Measurements from ENCODE around the gene DCN.

Gene DCN

DNA sequence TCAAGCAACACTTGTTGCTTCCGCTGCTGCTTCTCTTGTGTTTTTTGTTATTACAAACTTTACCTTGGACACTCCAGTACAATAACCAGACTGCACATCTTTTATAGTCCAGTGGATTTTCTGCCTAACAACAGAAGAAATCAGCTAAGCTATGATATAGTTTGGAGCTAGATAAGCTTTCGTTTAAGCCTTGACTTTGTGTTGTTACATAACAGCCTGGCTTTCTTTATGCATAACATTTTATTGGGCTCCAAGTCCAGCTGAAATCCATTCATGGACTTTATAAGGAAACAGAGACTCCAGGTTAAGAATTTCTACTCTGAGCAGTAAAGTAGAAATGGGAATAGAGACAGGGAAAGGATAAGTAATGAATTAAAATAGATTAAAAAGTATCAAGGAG lies 3.5 kb upstream of the DCN start:
- DNase-seq (ENCODE audit: low read depth in 2 of 2) = no peak

DNA sequence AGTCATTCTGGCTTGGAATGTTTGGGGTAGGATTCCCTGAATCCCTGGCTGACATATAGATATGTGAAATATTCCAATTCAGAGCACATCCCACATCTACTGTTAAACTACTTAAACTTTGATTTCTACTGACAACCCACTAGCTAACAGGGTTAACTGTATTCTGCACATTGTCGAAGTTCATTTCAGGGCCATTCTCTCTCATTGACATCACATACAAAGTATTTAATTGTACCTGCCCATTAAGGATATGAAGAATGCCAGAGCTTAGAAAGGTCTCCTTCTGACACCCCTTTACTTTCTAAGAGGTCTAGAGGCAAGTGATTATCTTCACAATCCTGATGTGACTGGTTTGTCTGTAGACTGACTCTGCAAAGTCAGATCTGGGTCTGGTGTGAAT lies 2.8 kb upstream of the DCN start:
- DNase-seq (ENCODE audit: low read depth in 2 of 2) = no peak

DNA sequence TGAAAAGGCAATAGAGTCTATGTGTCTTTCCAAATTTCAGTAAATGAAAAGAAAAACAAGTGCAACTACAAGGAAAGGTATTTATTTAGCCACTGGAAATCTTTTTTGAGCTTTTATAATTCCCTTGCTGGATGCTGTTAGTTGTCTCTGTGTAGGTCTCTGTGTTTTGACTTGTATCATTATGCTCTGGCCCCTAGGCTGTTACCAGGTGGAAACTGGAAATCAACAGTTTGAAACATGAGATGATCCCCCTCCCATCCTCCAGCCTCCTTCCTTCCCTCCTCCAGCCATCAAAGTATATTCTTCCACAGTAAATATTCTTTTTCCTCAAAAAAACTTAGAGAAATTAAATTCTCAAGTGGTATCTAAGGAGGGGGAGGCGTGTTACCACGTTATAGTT lies 934 bp upstream of the DCN start:
- DNase-seq (ENCODE audit: low read depth in 2 of 2) = no peak

DNA sequence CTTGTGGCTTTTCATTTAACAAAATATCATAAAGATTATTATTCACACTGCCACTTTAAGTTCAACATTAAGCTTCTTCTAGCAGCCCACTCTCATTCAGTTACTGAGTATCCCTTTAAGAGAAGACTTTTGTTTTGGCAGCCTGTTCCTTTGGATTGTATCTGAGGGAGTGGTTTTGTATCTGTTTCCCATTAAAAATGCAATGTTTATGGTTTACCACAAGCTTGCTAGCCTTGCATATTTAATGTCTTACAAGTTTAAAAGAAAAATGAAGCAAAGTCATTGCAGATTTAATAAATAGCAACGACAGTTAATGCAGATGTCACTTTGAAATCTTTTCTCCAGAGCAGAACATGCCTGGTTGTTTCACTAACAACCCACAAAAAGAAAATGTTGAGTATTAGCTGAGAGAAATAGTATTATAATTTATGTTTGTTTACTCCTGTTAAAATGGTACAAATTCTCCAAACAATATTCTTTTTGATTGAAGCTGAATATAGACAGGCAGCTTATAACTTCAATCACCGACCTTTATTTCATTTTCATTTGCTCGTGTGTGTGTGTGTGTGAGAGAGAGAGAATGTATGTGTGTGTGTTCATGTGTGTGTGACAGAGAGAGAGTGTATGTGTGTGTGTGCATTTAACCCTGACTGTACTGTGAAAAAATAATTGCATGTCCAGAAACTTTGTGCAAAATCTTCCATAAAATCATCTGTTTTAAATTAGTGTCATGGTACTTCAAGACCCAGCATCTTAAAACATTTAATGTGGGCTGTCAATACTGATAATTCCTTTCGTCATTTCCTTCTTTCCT lies 1.8 kb downstream of the DCN start:
- DNase-seq (ENCODE audit: low read depth in 2 of 2) = no peak

DNA sequence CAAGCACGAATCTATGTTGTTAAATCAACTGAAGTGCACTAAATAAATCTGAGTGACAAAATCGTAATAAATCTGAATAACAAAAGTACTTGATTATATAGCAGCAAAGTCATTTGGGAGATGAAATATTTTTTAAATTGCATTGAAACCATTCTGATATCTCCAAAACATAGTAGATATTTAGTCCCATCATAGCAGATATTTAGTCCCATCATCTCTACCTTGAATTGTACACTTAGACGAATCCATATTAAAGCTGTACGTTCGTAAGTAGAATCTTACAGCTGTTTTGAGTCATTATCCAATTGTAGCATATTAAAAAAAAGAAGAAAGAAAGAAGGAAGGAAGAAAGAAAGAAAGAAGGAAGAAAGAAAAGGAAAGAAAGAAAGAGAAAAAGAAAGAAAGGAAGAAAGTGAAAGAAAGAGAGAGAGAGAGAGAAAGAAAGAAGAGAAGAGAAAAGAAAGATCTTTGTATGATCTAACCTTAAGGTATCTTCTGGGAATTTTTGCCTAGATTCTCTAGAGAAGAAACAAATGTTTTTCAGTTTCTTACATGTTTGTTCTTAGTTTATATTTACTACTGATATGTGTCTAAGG lies 2.6 kb downstream of the DCN start:
- DNase-seq (ENCODE audit: low read depth in 2 of 2) = no peak

DNA sequence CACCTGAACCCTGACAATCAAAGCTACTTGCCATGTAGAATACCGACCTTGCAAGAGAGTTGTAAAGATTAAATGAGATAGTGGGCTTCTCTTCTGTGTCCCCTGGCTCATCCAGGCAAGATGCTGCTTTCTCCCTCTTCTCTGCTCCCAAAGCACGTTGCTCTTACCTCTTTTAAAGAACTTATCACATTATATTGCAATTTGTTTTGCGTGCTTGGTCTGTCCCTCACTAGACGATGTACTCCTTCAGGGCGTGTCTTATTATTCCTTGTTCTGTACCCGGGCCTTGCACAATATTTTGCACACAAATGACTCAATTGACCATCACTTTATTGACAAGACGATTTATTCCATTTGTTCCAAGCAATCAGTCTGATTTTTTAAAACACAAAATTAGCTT lies 3.3 kb downstream of the DCN start:
- DNase-seq (ENCODE audit: low read depth in 2 of 2) = no peak

DNA sequence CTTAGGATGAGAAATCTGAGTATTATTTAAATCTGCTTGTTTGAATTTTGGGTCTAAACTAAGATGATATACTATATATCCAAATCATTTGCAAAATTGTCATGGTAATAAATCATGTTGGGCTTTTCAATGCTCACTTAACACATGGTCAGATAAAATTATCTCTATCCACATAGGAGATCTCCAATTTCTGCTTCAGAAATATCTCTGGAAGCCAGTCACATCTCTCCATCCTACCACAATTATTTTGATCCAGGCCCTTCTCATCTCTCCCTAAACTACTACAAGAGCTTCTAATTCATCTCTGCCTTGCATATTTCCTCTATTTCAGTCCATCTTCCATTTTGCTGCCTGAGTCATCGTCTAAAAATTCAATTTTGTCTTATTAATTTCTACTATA lies 3.8 kb downstream of the DCN start:
- no peak for DNase-seq (ENCODE audit: low read depth in 2 of 2)

DNA sequence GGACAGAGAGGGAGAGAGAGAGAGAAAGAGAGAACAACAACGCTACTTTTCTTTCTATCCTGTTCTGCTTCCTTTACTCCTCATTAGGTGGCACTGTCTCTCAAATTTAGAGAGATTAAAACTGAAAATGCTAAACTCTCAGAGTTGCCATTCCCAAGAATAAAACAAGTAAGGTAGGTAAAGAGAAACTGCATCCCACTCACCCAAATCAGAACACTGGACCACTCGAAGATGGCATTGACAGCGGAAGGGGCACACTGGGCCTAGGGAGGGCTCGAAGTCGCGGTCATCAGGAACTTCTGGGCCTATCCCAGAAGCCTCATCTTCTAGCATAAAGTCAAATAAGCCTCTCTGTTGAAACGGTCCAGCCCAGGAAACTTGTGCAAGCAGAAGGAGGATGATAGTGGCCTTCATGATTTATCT lies 4.5 kb downstream of the DCN start:
- no peak for DNase-seq (ENCODE audit: low read depth in 2 of 2)

DNA sequence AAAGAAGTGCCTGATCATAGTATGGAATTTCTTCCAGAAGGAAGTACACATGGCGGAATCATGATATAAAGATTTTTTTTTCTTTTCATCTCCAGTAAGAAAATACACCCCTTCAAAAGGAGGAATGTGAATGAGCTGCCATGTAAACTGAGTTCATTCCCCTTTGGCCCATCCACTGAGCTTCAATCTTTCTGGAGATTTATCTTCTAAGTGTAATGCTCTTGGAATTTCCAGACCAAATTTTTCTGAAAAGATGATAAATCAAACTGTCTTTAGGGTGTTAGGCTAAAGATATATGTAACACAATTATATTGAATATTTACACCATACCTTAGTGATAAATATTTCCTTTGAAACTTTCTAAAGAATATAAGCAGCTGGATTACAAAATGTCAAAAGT lies 5.2 kb downstream of the DCN start:
- no peak for DNase-seq (ENCODE audit: low read depth in 2 of 2)

DNA sequence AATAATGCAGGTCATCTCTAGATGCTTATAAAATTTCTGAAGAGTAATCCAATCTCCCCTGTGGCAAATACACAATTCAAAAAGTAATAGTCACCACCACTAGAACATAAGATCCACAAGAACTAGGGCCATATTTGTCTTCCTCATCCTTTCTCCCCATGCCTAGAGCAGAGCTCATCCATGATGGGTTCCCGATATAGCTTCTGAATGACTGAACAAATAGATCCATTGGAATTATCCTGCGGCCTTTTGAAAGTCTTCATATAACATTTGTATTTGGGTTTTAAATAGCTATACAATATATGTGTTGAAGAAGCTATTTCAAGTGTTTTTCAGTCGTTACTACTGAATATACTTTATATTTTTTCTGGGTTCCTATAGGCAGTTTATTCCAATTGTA lies 5.7 kb downstream of the DCN start:
- DNase-seq (ENCODE audit: low read depth in 2 of 2) = no peak

DNA sequence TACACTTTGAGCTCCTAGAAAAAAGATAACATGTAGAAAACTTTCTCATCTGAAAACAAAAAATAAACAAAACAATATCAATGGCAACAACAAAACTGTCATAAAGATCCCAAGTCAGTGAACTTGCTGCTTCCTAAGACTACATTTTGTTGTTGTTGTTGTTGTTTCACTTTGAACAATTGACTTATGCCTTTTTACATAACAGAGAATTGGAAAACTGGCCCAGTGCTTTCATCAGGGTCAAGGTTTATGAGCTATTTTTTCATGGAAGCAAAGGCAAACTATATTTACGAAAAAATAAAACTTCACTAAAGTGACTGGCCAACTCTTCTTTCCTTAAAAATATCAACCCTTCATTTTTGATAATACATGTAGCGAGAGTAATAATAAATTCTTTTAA lies 6.3 kb downstream of the DCN start:
- no peak for DNase-seq (ENCODE audit: low read depth in 2 of 2)

DNA sequence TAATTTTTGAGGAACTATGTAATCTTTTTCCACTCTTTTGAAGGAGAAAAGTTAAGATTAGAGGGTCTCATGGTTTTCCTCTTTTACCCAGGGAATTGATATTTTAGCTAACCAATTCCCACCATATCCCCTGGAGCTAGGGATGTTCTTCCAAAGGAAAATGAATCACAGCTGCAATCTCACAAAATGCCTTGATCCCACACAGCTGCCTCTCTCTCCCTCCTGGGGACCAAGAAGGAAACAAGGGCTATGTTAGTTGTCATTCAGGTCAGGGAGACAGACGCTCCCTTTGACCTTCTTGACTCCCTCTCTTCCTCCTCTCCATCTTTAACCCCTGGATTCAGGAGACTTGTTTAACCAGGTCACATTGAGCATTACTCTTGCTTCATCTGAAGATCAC lies 9.5 kb downstream of the DCN start:
- DNase-seq (ENCODE audit: low read depth in 2 of 2) = no peak

DNA sequence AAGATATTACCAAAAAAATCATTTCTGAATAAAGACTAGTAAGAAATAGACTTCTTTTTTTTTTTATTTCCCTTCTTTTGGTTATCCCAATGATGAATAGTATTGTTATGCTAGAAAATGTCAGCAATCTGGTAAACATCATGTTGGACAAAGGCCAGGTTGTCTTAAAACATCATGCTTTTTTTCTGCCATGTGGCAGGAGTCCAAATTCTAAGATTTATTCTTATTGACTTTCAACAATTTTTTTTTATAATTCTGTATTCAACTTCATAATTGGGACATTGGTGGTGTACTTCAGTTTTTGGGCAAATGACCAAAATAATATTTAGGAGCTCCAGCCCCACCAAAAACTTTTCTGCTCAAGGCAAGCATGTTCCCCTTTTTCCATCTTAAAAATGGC lies 10.5 kb downstream of the DCN start:
- no peak for DNase-seq (ENCODE audit: low read depth in 2 of 2)

DNA sequence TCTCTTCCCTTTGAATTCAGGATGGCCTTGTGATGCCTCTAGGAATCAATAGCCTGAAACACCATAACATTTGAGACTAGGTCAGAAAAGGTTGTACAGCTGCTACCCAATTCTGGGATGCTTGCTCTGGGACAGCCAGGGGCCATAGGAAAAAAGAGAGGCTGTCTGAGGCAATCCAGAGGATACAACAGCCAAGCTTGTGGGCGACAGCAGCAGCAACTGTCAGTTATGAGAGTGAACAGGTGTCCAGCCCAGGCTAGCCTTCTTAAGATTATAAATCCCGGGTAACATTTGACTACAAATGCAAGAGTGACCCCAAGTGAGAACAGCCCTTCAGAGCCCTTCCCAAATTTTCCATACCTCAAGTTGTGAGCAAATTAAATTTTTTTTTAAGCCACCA lies 11.1 kb downstream of the DCN start:
- DNase-seq (ENCODE audit: low read depth in 2 of 2) = no peak

DNA sequence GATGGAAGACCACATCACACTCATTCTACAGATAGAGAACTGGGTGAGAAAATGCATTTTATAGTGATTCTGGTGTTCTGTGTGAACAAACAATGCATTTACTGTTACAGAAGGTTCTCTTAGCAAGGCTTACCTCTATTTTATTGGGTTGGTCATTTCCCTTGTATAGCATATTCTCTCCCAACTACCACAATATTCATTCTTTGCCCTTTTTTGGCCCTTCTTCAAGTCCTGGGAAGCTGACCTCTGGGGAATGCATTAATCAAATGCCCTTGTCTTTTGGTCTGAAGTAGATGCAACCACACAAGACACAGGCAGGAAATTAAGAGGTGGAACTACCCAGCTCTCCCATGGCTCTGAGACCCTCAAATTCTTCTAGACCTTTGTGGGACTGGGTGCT lies 19.5 kb downstream of the DCN start:
- DNase-seq (ENCODE audit: low read depth in 2 of 2) = no peak

DNA sequence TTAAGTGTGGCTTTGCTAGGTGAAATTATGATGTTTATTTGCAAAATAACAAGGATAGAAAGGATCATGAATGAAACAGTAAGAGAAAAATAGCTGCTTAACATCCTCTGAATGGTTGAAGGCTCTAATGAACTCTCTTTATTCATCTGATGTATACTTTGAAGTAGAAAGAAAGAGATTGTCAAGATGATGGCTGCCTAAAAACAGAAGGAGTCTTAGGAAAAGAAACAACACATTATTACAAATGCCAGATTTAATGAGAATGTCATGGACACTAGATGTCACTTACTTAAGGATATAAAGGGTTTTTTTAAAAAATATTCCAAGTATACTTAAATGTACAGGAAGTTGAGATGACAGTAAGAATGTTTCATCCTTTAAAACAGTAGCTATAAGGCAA lies 21.6 kb downstream of the DCN start:
- no peak for DNase-seq (ENCODE audit: low read depth in 2 of 2)

DNA sequence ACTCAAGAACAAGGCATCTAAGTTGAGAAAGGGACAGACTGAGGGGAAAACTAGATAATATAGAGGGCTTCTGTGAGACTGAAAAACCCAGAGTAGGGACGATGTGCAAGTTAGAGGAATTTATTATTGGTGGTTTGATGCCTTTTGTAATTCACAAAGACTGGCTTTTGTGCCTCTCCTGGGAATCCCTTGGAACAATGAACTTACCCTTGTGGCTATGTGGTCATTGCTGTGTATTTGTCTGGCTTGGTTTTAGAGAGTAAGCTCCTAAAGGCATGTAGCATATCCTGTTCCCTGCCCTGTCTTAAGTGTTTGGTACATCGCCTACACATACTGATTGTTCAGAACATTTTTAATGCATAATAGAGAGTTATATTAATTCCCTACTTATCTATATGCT lies 26.6 kb downstream of the DCN start:
- DNase-seq (ENCODE audit: low read depth in 2 of 2) = no peak

DNA sequence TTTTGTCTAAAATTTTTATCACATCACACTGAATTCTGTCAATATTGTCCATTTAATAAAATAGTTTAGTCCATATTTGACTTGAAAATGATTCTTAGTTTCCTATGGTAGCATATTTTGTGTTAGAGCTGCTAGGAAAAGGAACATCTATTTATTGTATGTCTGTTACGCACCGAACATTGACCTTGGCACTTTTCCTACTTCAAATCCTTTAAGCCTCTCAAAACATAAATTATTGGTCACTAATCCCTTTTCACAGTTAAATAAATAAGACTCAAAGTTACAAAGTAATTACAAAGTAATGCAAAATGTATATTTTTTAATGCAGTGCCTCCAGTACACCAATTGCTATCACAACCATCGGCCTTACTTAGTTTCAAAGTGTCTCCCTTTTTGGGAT lies 28.5 kb downstream of the DCN start:
- no peak for DNase-seq (ENCODE audit: low read depth in 2 of 2)

DNA sequence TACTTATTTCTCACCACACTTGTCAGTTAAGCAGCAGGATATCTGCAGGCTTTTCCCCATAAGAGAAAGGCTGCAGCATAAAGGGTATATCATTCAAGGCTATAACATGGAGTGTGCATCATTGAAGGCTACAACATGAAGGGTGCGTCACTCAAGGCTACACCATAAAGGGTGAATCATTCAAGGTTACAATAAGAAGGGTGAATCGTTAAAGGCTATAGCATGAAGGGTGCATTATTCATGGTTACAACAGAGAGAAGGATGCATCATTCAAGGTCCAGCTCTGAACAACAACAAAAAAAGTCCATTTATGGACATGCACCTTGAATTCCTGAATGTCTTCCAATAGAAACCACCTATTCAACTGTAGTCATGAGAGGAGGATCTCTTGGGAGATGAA lies 38.6 kb downstream of the DCN start:
- no peak for DNase-seq (ENCODE audit: low read depth in 2 of 2)

DNA sequence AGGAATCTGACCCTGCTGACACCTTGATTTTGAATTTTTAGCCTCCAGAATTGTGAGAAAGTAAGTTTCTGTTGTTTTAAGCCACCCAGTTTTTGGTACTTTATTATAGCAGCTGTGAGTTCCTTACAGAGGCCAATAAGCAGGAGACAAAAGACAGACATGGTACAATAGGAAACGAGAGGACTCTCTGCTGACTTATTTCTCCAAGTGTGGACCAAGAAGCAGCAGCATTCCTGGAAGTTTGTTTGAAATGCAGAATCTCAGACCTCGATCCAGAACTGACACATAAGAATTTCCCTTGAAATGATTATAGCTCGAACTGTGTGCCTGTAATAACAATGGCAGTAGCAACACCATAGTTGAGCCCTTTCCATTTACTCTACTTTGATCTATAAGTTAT lies 39.4 kb downstream of the DCN start:
- no peak for DNase-seq (ENCODE audit: low read depth in 2 of 2)

DNA sequence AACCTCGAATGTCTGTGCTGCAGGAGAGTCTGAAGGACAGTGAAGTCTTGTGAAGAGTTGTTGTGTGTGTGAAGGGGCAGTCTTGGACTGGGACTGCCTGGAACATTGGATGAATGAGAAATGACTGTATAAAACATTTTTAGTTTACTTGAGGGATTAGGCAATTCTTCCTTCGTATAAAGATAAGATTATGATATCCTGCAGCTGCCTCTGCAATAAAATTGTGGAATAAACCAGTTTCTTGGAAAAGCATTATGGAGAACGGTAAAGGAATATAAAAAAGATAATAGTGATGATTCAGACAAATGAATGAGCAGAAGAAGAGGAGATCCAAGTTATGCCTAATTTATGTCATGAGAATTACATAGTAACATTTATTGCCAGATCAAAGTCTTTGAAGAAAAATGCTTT lies 40.4 kb downstream of the DCN start:
- DNase-seq (ENCODE audit: low read depth in 2 of 2) = no peak

DNA sequence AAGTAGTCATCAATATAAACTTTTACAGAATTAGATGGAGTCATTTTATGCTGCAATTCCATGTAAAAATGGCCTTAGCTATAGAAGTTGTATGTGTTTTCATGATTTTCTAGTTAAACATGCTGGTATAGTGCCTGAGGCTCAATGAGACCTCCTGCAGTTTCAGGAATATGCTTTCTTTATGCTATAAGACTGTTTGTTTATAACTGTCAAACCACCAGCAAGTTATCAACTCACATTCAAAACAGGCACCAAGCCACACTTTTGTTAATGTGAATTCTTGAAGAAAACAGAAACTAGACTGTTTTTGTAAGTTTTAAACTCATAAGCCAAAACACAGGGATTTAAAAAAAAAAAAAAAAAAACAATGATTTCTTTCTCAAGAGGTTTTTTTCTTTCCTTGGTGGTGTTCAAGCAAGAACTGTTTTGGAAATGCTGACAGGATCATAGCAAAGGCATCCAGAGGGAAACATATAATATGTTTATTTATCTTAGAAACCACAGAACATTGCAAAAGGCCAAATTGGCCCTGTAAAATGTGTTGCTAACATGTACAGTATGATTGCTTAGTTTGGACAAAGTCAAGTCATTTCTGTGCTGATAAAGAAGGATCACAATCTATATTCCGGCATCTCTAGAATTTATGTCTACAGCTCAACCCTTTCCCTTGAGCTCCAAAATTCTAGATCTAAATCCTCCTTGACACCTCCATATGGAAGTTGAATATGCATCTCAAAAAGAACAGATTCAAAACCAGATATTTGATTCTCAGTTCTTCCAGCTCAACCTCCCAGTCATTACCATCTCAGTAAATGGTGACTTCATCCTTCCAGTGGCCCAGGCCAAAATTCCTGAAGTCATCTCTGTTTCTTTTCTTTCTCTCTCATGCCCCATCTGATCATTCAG lies 42.3 kb downstream of the DCN start:
- DNase-seq (ENCODE audit: low read depth in 2 of 2) = no peak

DNA sequence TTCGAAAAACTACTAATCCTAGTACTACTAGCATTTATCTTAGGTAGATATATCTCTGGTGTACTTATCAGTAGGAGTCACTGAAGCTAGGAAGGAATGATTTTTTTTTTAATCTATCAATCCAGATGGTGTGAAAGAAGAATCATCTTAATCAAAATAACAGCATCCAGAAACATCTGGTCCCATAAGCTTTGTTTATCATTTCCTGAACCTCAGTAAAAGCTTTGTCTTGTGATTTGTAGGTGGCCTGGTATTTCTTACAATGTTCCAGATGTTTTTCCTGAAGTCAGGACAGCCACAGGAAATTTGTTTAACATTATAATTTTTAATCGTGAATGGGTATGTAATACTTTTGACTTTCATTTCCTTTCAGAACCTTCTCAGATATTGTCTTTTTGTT lies 43.3 kb downstream of the DCN start:
- DNase-seq (ENCODE audit: low read depth in 2 of 2) = no peak

All from stimulated activated CD4-positive, alpha-beta T cell treated with anti-CD3 and anti-CD28 coated beads, Interleukin-1b, Interleukin-23, amount 100 ng/mL, for 1 hour (primary cell).